HG03521 (cell line): ENCODE measurements around the gene BIK.

Experiments used
- ATAC-seq: cut with Tn5 transposase; IDR thresholded peaks from one replicate; pipeline ENCODE4 v1.9.1; 2021; ENCODE audit warnings: mild to moderate bottlenecking, moderate library complexity; ENCODE audit not compliant: unreplicated experiment

BIK gene

GRCh38 chr22:43159484-43160178, 49.1 kb downstream of the BIK start:
- ATAC-seq, result no peak

- ATAC-seq, result no peak
These were observed 50.1 kb downstream of the BIK start for GRCh38 chr22:43160497-43161126.

GRCh38 chr22:43162412-43163150, 52.0 kb downstream of the BIK start:
- ATAC-seq, result no peak

- ATAC-seq, result no peak
These were observed 52.8 kb downstream of the BIK start for GRCh38 chr22:43163241-43163795.

- ATAC-seq, result no peak
These were observed 54.1 kb downstream of the BIK start for GRCh38 chr22:43164636-43165035.

- no peak for ATAC-seq
These were observed 55.8 kb downstream of the BIK start for GRCh38 chr22:43166132-43166930.

GRCh38 chr22:43167001-43167589, 56.5 kb downstream of the BIK start:
- ATAC-seq, result no peak

- ATAC-seq, result no peak
These were observed 58.1 kb downstream of the BIK start for GRCh38 chr22:43168471-43169309.

- ATAC-seq, result no peak
These were observed 59.0 kb downstream of the BIK start for GRCh38 chr22:43169310-43170130.

GRCh38 chr22:43170131-43170480, 59.6 kb downstream of the BIK start:
- no peak for ATAC-seq

- ATAC-seq, result no peak
These were observed 60.5 kb downstream of the BIK start for GRCh38 chr22:43171019-43171491.

GRCh38 chr22:43171607-43172006, 61.1 kb downstream of the BIK start:
- no peak for ATAC-seq

- no peak for ATAC-seq
These were observed 61.6 kb downstream of the BIK start for GRCh38 chr22:43172191-43172590.

GRCh38 chr22:43173566-43173965, 63.0 kb downstream of the BIK start:
- no peak for ATAC-seq

GRCh38 chr22:43173976-43174720, 63.6 kb downstream of the BIK start:
- no peak for ATAC-seq

- no peak for ATAC-seq
These were observed 64.5 kb downstream of the BIK start for GRCh38 chr22:43174941-43175531.

- no peak for ATAC-seq
These were observed 65.5 kb downstream of the BIK start for GRCh38 chr22:43176090-43176489.

- ATAC-seq, result no peak
These were observed 66.9 kb downstream of the BIK start for GRCh38 chr22:43177479-43177878.
